Brain microvascular endothelial cell (primary cell): ENCODE measurements around the gene ATAD2B.

Experiments
- DNase-seq: peaks from one replicate; pipeline ENCODE4 v3.0.0-alpha.2; 2020
- H3K27ac ChIP-seq: fragments of 250-450 bp; sonication (Bioruptor Pico); 2 replicates; pipeline ENCODE4 v1.5.1; 2020; ENCODE audit warnings: mild to moderate bottlenecking, moderate library complexity
- H3K27me3 ChIP-seq: fragments of 250-450 bp; sonication (Bioruptor Pico); replicated peaks from 2 replicates; pipeline ENCODE4 v1.5.1; 2020; ENCODE audit warnings: mild to moderate bottlenecking
- H3K36me3 ChIP-seq: fragments of 250-450 bp; sonication (Bioruptor Pico); replicated peaks from 2 replicates; pipeline ENCODE4 v1.5.1; 2020; ENCODE audit warnings: mild to moderate bottlenecking
- H3K4me3 ChIP-seq: 2 replicates; pipeline ENCODE4 v1.5.1; 2011; ENCODE audit warnings: low read depth, mild to moderate bottlenecking, control low read depth, low read length, moderate library complexity
- in situ Hi-C: cut with HindIII; loops from 2 replicates; pipeline ENCODE4 v1.10.0; 2017; ENCODE audit warnings: low sequenced_read_pairs, low pct_ligation_motif_present
- TF ChIP-seq, protein P1 (sequence below): IDR thresholded peaks from 2 replicates; pipeline ENCODE4 v1.5.1; 2011; ENCODE audit warnings: low read depth, mild to moderate bottlenecking, moderate library complexity, low read length, control low read depth, inconsistent platforms; ENCODE audit errors: missing control alignments

ATAD2B gene

DNA sequence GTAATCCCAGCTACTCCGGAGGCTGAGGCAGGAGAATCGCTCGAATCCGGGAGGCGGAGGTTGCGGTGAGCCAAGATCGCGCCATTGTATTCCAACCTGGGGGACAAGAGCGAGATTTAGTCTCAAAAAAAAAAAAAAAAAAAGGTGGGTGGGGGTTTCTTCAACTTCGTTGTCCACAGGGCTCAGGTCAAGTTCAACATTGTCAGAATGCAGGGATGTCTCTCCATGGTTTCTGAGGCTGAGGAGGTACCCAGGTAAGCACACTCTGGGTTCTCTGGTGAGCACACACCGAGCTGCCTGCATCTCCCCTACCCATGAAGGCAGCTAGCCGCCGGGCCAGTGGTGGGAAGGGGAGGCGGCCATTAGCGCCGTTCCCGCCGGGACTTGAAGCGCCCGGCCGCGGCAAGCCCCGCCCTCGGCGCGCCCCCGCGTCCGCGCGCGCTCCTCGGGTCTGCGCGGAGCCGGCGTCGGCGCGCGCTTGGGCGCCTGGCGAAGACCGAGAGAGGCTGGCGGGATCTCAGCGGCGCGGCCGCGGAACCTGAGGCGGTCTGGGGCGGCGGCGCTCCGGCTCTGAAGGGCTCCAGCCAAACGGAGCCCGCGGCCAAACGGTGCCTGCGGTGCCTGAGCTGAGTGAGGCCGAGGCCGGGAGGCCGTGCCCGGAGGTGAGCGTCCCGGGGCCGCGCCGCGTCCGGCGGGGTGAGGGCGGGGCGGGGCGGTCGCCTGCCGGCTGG lies 13.2 kb upstream of the ATAD2B start, which contains the start of gene UBXN2A:
Gene UBXN2A (plus strand): TSS at position 477 of the 731 bp plus-strand sequence. CDS start 17,852 bp downstream, outside the sequence.
- Histone ChIP-seq H3K4me3 (peak within 1 kb of the TSS; percentile 78), H3K27ac (peak within 1 kb of the TSS; percentile 84), H3K27me3 (no peaks in the 10 kb centered on the region), H3K36me3 (peaks cover 2% of the 10 kb centered on the region)
- in situ Hi-C loops, result no loop called here
- peak; percentile 50 for DNase-seq
- TF ChIP-seq, protein P1, sequence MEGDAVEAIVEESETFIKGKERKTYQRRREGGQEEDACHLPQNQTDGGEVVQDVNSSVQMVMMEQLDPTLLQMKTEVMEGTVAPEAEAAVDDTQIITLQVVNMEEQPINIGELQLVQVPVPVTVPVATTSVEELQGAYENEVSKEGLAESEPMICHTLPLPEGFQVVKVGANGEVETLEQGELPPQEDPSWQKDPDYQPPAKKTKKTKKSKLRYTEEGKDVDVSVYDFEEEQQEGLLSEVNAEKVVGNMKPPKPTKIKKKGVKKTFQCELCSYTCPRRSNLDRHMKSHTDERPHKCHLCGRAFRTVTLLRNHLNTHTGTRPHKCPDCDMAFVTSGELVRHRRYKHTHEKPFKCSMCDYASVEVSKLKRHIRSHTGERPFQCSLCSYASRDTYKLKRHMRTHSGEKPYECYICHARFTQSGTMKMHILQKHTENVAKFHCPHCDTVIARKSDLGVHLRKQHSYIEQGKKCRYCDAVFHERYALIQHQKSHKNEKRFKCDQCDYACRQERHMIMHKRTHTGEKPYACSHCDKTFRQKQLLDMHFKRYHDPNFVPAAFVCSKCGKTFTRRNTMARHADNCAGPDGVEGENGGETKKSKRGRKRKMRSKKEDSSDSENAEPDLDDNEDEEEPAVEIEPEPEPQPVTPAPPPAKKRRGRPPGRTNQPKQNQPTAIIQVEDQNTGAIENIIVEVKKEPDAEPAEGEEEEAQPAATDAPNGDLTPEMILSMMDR, result no peak

DNA sequence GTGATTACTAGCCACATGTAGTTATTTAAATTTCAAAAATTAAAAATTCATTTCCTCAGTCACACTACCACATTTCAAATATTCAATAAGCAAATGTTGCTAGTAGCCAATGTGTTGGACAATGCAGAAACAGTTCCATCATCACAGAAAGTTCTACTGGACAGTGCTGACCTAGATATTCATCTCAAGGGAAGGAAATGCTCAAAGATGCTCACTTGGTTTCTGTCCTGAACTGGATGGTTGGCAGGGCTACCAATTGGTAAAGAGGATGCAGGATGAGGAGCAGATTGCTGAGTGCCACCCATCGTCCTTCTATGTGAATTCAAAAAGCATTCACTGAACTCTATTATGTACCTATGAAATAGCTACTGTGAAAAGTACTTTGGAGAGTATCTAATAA lies 7.3 kb upstream of the ATAD2B start:
- DNase-seq, result no peak
- in situ Hi-C loops, result no loop called here

DNA sequence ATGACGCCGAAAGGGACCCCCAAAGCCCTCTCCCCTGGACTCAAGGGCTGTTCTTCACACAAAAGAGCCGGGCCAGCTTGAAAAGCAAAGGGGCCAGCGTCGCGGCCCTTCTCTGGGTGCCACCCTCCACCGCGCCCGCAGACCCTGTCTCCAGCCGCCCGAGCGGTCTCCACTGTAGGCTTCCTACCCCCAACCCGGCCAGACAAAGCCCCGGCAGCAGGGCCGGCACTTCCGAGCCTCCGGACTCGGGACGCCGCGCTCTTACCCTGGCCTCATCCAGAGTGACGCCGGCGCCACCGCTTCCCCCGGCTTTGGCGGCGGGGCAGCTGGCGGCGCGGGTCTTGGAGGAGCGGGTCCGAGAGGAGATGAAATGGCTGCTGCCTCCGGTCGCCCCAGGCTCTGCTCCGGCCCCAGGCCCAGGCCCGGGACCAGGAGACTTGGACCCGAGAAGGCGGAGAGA lies 603 bp downstream of the ATAD2B start:
- H3K27me3 ChIP-seq, result no peaks in the 10 kb centered on the region
- in situ Hi-C loops, result no loop called here
- TF ChIP-seq, protein P1, result no peak
- H3K27ac ChIP-seq, result peak overlapping the region; percentile 98
- no peaks in the 10 kb centered on the region for H3K36me3 ChIP-seq
- DNase-seq, result no peak
- peak overlapping the region; percentile 86 for H3K4me3 ChIP-seq

More for the DNA sequence above, 7.3 kb upstream of the ATAD2B start:
- no peaks in the 10 kb centered on the region for H3K36me3 ChIP-seq
- H3K27me3 ChIP-seq, result no peaks in the 10 kb centered on the region
- TF ChIP-seq, protein P1, result no peak
- H3K4me3 ChIP-seq, result no peak overlapping the region
- H3K27ac ChIP-seq, result no peak overlapping the region

DNA sequence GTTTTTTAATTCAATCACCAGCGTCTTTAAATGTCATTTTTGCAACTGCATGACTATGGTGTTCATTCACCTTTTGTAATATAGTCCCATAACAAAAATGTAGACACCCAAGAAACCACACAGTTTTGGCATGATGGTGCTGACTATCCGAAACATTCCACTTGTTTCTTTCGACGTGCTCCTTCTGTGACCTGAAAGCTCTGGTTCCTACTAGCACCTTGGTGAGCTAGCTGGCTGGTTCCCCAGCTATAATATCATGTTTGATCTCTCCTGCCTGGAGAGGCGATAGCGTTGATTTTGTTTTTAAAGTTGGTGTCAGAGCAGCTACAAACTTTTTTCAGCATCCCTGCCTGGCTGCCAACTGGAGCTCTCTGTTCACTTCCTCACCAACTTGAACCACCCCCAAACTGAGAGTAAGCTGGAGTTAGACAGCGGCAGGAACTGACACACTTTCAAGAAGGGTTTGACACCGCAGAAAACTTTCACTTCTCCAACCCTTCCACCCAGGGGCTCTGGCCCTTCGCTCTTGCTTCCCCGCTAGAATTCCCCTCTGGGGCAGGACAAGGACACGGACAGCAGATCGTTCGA lies 1.1 kb downstream of the ATAD2B start:
- peak; percentile 58 for DNase-seq
- peak overlapping the region; percentile 98 for H3K27ac ChIP-seq
- in situ Hi-C loops, result no loop called here
- H3K4me3 ChIP-seq, result peak overlapping the region; percentile 86
- no peaks in the 10 kb centered on the region for H3K27me3 ChIP-seq
- no peaks in the 10 kb centered on the region for H3K36me3 ChIP-seq
- TF ChIP-seq, protein P1, result no peak

DNA sequence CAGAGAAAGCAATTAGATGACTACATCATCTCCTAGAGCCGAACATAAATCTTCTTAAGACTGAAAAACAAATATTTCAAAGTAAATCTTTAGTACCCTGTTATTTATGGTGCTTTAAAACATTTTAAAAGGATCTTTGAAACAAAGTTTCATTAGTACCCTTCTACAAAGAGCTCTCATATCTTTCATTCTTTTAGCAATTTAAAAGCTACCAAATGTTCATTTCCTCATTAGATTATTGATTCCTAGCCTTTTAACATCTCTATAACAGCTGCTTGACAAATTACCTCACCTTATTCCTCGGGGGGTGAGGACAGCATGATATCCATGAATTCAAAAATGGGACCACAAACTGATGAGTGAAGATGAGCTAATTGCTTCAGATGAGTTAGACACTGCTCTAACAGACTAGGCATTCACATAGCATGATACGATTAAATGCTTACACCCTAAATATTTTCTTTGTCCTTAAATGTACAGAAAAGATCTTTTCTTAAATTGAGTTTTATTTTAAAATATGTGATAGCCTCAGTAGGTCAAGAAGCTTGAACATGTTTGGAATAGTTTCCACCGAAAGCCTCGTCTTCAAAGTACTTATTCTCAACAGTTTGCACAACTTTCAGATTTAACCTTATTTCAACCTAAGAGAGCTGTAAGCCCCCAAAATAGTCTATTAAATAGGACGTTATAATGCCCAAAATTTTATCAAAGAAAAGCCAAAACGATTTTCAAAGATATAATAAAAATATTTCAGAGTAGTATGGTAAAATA lies 2.1 kb downstream of the ATAD2B start:
- in situ Hi-C loops, result loop anchor here (25.0 kb wide), 1 partner anchor 112 kb away; no protein-coding TSS in a partner anchor
- TF ChIP-seq, protein P1, result no peak
- Histone ChIP-seq H3K4me3 (peak overlapping the region; percentile 86), H3K36me3 (no peaks in the 10 kb centered on the region), H3K27me3 (no peaks in the 10 kb centered on the region), H3K27ac (no peak overlapping the region)
- no peak for DNase-seq
